ENCODE data around the gene CYP2W1.
"Not testable (repeated sequence)": the region's sequence is repeated elsewhere in the genome, so short reads cannot be mapped to it uniquely, and the experiment has no call there.

CYP2W1 gene

GRCh38 chr7:937856-938484, 45.0 kb upstream of the CYP2W1 start:
- no peak overlapping the region for H3K27ac ChIP-seq
- no peak for DNase-seq

DNA sequence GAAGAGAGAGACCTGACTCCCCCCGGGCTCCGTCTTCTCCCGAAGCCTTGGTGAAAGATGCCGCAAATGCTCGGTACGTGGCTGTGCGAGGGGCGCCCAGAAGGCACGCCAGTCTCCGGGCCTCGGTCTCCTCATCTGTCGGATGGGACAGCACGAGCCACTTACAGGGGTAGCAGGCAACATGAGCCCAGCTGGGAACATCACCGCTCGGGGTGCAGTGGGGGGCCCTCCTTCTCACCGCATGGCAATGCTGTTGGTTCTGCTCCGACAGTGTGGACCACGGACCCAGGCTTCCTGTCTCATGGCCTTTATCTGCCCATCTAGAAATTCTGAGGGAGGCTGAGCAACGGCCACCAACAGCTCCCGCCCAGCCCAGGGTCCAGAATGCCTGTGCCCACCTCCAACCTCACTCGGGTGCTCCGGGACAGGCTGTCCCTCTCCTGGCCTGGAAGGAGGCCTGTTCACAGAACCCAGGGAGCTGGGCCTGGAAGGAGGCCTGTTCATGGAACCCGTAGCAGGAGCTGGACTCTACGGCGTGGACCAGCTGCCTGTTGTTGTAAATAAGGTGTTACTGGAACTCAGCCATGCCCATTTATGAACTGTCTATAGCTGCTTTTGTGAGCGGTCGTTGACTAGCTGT, 44.3 kb upstream of the CYP2W1 start:
- Histone ChIP-seq H3K4me3 (ENCODE audit: low read depth, low read length) (no peak overlapping the region), H3K27ac (no peak overlapping the region), H3K27me3 (ENCODE audit: insufficient read depth, low read depth, severe bottlenecking) (no peaks in the 10 kb centered on the region), H3K9me3 (ENCODE audit: severe bottlenecking) (peaks cover 3% of the 10 kb centered on the region), H3K36me3 (no peaks in the 10 kb centered on the region)
- no peak for DNase-seq
- TF ChIP-seq CTCF (IDR thresholded peaks at IDR 0.05; ENCODE audit: low read depth, low read length), result no peak

More at GRCh38 chr7:937856-938484, 45.0 kb upstream of the CYP2W1 start:
- Histone ChIP-seq H3K4me3 (ENCODE audit: low read depth, low read length) (no peak overlapping the region), H3K36me3 (no peaks in the 10 kb centered on the region), H3K27me3 (ENCODE audit: insufficient read depth, low read depth, severe bottlenecking) (no peaks in the 10 kb centered on the region), H3K9me3 (ENCODE audit: severe bottlenecking) (peaks cover 3% of the 10 kb centered on the region)
- no peak for TF ChIP-seq CTCF (IDR thresholded peaks at IDR 0.05; ENCODE audit: low read depth, low read length)

GRCh38 chr7:939843-940242, 43.1 kb upstream of the CYP2W1 start:
- no peaks in the 10 kb centered on the region for H3K36me3 ChIP-seq
- H3K27me3 ChIP-seq (ENCODE audit: insufficient read depth, low read depth, severe bottlenecking), result no peaks in the 10 kb centered on the region
- H3K4me3 ChIP-seq (ENCODE audit: low read depth, low read length), result no peak overlapping the region
- H3K9me3 ChIP-seq (ENCODE audit: severe bottlenecking), result peaks cover 3% of the 10 kb centered on the region
- H3K27ac ChIP-seq, result no peak overlapping the region
- DNase-seq, result no peak
- TF ChIP-seq CTCF (IDR thresholded peaks at IDR 0.05; ENCODE audit: low read depth, low read length), result no peak

DNA sequence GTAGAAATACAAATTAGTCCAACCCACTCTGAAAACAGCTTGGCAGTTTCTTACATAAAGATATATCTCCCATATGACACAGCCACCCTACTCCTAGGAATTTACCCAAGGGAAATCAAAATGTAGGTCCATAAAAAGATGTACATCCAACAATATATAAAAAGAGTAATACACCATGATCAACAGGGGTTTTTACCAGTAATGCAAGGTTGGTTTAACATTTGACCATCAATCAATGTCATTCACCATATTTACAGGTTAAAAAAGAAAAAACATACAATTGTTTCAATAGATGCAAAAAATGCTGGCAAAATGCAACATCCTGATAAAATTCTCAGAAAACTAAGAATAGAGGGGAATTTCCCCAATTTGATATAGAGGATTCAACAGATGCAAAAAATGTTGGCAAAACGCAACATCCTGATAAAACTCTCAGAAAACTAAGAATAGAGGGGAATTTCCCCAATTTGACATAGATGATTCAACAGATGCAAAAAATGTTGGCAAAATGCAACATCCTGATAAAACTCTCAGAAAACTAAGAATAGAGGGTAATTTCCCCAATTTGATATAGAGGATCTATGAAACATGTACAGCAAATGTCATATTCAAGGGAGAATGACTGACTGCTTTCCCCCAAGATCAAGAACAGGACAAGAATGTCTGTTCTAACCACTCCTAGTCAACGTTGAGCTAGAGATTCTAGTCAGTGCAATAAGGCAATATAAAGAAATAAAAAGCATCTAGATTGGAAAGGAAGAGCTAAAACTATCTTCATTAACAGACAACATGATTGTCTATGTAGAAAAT, 42.2 kb upstream of the CYP2W1 start:
- DNase-seq, result no peak
- Histone ChIP-seq H3K9me3 (ENCODE audit: severe bottlenecking) (peaks cover 3% of the 10 kb centered on the region), H3K27me3 (ENCODE audit: insufficient read depth, low read depth, severe bottlenecking) (no peaks in the 10 kb centered on the region), H3K27ac (no peak overlapping the region), H3K36me3 (no peaks in the 10 kb centered on the region), H3K4me3 (ENCODE audit: low read depth, low read length) (no peak overlapping the region)
- TF ChIP-seq CTCF (IDR thresholded peaks at IDR 0.05; ENCODE audit: low read depth, low read length), result no peak

GRCh38 chr7:943793-944192, 39.2 kb upstream of the CYP2W1 start:
- H3K27me3 ChIP-seq (ENCODE audit: insufficient read depth, low read depth, severe bottlenecking); H3K27ac ChIP-seq; H3K9me3 ChIP-seq (ENCODE audit: severe bottlenecking); H3K36me3 ChIP-seq; H3K4me3 ChIP-seq (ENCODE audit: low read depth, low read length); DNase-seq: not testable (repeated sequence)

DNA sequence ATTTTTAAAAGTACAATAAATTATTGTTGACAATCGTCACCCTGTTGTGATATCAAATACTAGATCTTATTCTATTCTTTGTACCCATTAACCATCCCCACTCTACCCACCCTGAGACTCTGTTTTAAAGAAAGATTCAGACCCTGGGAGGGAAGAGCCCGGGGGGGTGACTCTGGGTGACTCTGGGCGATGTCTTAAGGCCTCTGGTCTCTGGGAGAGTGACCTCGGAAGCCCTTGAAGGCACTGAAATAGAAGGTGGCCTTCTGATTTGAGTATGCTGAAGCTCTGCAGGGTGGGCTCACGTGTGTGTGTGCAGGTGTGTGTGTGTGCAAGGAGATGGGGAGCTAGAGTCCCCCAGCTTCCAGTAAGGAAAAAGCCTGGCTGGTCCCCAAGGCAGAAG, 38.2 kb upstream of the CYP2W1 start:
- no peak for DNase-seq

More for the DNA sequence above, 38.2 kb upstream of the CYP2W1 start:
- Histone ChIP-seq H3K27me3 (ENCODE audit: insufficient read depth, low read depth, severe bottlenecking) (no peaks in the 10 kb centered on the region), H3K4me3 (ENCODE audit: low read depth, low read length) (no peak overlapping the region), H3K36me3 (no peaks in the 10 kb centered on the region), H3K9me3 (ENCODE audit: severe bottlenecking) (peaks cover 3% of the 10 kb centered on the region), H3K27ac (no peak overlapping the region)
- no peak for TF ChIP-seq CTCF (IDR thresholded peaks at IDR 0.05; ENCODE audit: low read depth, low read length)
